Esophagus muscularis mucosa (tissue), 4 donors: ENCODE results near the gene NPIPB2.

Experiments used
- EP300 ChIP-seq: sonication (generic); formaldehyde crosslinking; IDR thresholded peaks from one replicate; pipeline ENCODE4 v1.6.1; 2017; ENCODE audit warnings: antibody characterized with exemption
- POLR2A ChIP-seq: fragments of 450-650 bp; IDR thresholded peaks from one replicate; pipeline ENCODE4 v1.6.1; 2017; ENCODE audit warnings: antibody characterized with exemption, moderate library complexity, mild to moderate bottlenecking, low read depth
- TF ChIP-seq, protein P1 (sequence below), 3 experiments: fragments of 200-600 bp in 2 of 3; fragments of 450-650 bp in 1 of 3; sonication (generic) in 2 of 3; IDR thresholded peaks; one replicate each; pipeline ENCODE4 v1.5.1; 2017 to 2019; ENCODE audit warnings: antibody characterized with exemption in 3 of 3, mild to moderate bottlenecking in 2 of 3, moderate library complexity in 1 of 3

DNA sequence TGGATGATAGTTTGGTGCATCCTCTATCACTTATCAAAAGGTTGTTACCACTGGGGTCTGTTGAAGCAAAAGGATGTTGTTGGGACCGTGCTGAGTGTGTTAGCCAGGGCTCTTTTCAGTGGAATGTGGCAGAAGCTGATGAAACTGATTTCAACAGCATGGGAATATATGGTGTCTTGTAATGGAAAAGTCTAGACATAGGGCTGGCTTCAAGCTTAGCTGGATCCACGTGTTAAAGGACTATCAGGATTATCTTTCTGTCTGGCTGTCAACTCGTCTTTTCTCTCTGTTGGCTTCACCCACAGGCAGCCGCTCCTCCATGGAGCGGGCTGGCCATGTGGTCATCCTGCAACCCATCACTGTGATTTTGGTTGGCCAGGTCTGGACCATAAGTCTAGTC, 43.4 kb upstream of the NPIPB2 start:
- TF ChIP-seq, protein P1, sequence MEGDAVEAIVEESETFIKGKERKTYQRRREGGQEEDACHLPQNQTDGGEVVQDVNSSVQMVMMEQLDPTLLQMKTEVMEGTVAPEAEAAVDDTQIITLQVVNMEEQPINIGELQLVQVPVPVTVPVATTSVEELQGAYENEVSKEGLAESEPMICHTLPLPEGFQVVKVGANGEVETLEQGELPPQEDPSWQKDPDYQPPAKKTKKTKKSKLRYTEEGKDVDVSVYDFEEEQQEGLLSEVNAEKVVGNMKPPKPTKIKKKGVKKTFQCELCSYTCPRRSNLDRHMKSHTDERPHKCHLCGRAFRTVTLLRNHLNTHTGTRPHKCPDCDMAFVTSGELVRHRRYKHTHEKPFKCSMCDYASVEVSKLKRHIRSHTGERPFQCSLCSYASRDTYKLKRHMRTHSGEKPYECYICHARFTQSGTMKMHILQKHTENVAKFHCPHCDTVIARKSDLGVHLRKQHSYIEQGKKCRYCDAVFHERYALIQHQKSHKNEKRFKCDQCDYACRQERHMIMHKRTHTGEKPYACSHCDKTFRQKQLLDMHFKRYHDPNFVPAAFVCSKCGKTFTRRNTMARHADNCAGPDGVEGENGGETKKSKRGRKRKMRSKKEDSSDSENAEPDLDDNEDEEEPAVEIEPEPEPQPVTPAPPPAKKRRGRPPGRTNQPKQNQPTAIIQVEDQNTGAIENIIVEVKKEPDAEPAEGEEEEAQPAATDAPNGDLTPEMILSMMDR (IDR thresholded peaks at IDR 0.05): no peak
- TF ChIP-seq POLR2A (no peak), EP300 (no peak)
